MM.1S (cell line): ENCODE measurements around the gene TBC1D13.

ENCODE experiments used
- DNase-seq: peaks from one replicate; pipeline ENCODE4 v3.0.0-alpha.2; 2015
- H2AFZ ChIP-seq: fragments of 300-600 bp; sonication (generic); 2 replicates; pipeline ENCODE4 v1.6.0; 2016; ENCODE audit warnings: antibody characterized with exemption, low read length
- H3F3A ChIP-seq: fragments of 300-600 bp; sonication (generic); 2 replicates; pipeline ENCODE4 v1.6.1; 2016; ENCODE audit warnings: mild to moderate bottlenecking, antibody characterized with exemption, low read length, moderate library complexity, mixed read lengths; ENCODE audit not compliant: insufficient read depth
- H3K27ac ChIP-seq: fragments of 300-600 bp; sonication (generic); 2 replicates; pipeline ENCODE4 v1.5.1; 2016; ENCODE audit warnings: mild to moderate bottlenecking, low read length
- H3K27me3 ChIP-seq: fragments of 300-600 bp; sonication (generic); replicated peaks from 2 replicates; pipeline ENCODE4 v1.6.0; 2016; ENCODE audit warnings: low read length; ENCODE audit not compliant: insufficient read depth
- H3K36me3 ChIP-seq: fragments of 300-600 bp; sonication (generic); replicated peaks from 2 replicates; pipeline ENCODE4 v1.6.1; 2016; ENCODE audit warnings: mild to moderate bottlenecking, low read length, mixed read lengths; ENCODE audit not compliant: insufficient read depth
- H3K4me1 ChIP-seq: fragments of 300-600 bp; sonication (generic); 2 replicates; pipeline ENCODE4 v1.6.1; 2016; ENCODE audit warnings: low read length, mixed read lengths
- H3K4me2 ChIP-seq: fragments of 300-600 bp; sonication (generic); 2 replicates; pipeline ENCODE4 v1.6.0; 2016; ENCODE audit warnings: low read depth, low read length
- H3K4me3 ChIP-seq: fragments of 300-600 bp; sonication (generic); 2 replicates; pipeline ENCODE4 v1.5.1; 2016; ENCODE audit warnings: low read length, mixed read lengths
- H3K79me2 ChIP-seq: fragments of 300-600 bp; sonication (generic); 2 replicates; pipeline ENCODE4 v1.6.1; 2016; ENCODE audit warnings: mixed run types, low read length, mixed read lengths
- H3K9ac ChIP-seq: fragments of 300-600 bp; sonication (generic); 2 replicates; pipeline ENCODE4 v1.6.1; 2016; ENCODE audit warnings: low read length, mixed read lengths
- H3K9me2 ChIP-seq: fragments of 300-600 bp; sonication (generic); replicated peaks from 2 replicates; pipeline ENCODE4 v1.6.1; 2016; ENCODE audit warnings: mild to moderate bottlenecking, low read length, mixed read lengths; ENCODE audit not compliant: insufficient read depth
- H3K9me3 ChIP-seq: fragments of 300-600 bp; sonication (generic); replicated peaks from 2 replicates; pipeline ENCODE4 v1.6.1; 2016; ENCODE audit warnings: mild to moderate bottlenecking, low read length, mixed read lengths; ENCODE audit not compliant: insufficient read depth
- H4K20me1 ChIP-seq: fragments of 300-600 bp; sonication (generic); 2 replicates; pipeline ENCODE4 v1.6.1; 2016; ENCODE audit warnings: mild to moderate bottlenecking, low read length, moderate library complexity, mixed read lengths; ENCODE audit not compliant: insufficient read depth
- EZH2 ChIP-seq: fragments of 300-600 bp; sonication (generic); optimal IDR thresholded peaks from 2 replicates; pipeline ENCODE3; 2017; ENCODE audit warnings: low read depth, mild to moderate bottlenecking, antibody characterized with exemption, low read length, mixed read lengths
- EZH2phosphoT487 ChIP-seq: fragments of 300-600 bp; sonication (generic); IDR thresholded peaks from 2 replicates; pipeline ENCODE4 v1.6.1; 2018; ENCODE audit warnings: antibody characterized with exemption, low read length
- TF ChIP-seq, protein P1 (sequence below): fragments of 300-600 bp; sonication (generic); IDR thresholded peaks from 2 replicates; pipeline ENCODE4 v1.5.1; 2016; ENCODE audit warnings: antibody characterized with exemption, low read length, mixed read lengths

Gene TBC1D13

DNA sequence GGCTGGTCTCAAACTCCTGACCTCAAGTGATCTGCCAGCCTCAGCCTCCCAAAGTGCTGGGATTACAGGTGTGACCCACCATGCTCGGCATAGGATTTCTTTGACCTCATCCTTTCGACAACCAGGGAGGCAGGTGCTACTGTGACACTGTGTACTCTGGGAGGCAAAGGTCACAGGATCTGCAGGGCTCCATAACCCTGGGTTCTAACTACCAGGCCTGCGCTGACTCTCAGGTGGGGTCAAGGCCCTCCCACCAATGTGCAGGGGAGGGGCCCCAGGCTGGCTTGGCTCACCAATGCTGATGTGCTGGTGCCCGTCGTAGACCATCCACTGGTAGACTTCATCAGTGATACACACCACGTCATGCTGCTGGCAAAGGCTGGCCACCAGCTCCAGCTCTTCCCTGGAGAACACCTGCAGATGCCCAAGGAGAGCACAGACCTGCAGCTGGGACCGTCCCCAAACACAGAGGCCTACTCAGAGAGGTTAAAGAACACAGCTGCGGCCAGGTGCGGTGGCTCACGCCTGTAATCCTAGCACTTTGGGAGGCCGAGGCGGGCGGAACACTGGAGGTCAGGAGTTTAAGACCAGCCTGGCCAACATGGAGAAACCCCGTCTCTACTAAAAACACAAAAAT lies 49.6 kb downstream of the TBC1D13 start:
- H4K20me1 ChIP-seq, result no peaks in the 10 kb centered on the region
- no peaks in the 10 kb centered on the region for H3K79me2 ChIP-seq
- TF ChIP-seq, protein P1, sequence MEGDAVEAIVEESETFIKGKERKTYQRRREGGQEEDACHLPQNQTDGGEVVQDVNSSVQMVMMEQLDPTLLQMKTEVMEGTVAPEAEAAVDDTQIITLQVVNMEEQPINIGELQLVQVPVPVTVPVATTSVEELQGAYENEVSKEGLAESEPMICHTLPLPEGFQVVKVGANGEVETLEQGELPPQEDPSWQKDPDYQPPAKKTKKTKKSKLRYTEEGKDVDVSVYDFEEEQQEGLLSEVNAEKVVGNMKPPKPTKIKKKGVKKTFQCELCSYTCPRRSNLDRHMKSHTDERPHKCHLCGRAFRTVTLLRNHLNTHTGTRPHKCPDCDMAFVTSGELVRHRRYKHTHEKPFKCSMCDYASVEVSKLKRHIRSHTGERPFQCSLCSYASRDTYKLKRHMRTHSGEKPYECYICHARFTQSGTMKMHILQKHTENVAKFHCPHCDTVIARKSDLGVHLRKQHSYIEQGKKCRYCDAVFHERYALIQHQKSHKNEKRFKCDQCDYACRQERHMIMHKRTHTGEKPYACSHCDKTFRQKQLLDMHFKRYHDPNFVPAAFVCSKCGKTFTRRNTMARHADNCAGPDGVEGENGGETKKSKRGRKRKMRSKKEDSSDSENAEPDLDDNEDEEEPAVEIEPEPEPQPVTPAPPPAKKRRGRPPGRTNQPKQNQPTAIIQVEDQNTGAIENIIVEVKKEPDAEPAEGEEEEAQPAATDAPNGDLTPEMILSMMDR, result no peak
- TF ChIP-seq EZH2 (no peak), EZH2phosphoT487 (no peak)
- H3K27me3 ChIP-seq, result no peaks in the 10 kb centered on the region
- no peaks in the 10 kb centered on the region for H3K9me2 ChIP-seq
- no peaks in the 10 kb centered on the region for H3K9me3 ChIP-seq
- H2AFZ ChIP-seq, result no peak overlapping the region
- no peaks in the 10 kb centered on the region for H3K4me1 ChIP-seq
- H3K36me3 ChIP-seq, result no peaks in the 10 kb centered on the region
- no peak overlapping the region for H3K27ac ChIP-seq
- no peak overlapping the region for H3K4me3 ChIP-seq
- no peak for DNase-seq
- H3K9ac ChIP-seq, result no peak overlapping the region
- no peaks in the 10 kb centered on the region for H3F3A ChIP-seq
- no peak overlapping the region for H3K4me2 ChIP-seq

GRCh38 chr9:128838338-128838737 lies 51.3 kb downstream of the TBC1D13 start:
- Histone ChIP-seq H2AFZ (no peak overlapping the region), H3K9ac (no peak overlapping the region), H3K79me2 (no peaks in the 10 kb centered on the region), H3K4me1 (no peaks in the 10 kb centered on the region), H3K27ac (no peak overlapping the region), H3K9me3 (no peaks in the 10 kb centered on the region), H4K20me1 (no peaks in the 10 kb centered on the region), H3K27me3 (no peaks in the 10 kb centered on the region), H3K9me2 (no peaks in the 10 kb centered on the region), H3K4me2 (no peak overlapping the region), H3F3A (no peaks in the 10 kb centered on the region), H3K36me3 (no peaks in the 10 kb centered on the region), H3K4me3 (no peak overlapping the region)
- DNase-seq, result no peak
- no peak for TF ChIP-seq EZH2
- TF ChIP-seq, protein P1, result no peak
- no peak for TF ChIP-seq EZH2phosphoT487

- no peaks in the 10 kb centered on the region for H3F3A ChIP-seq
- H3K9me3 ChIP-seq, result no peaks in the 10 kb centered on the region
- H3K27ac ChIP-seq, result no peak overlapping the region
- no peaks in the 10 kb centered on the region for H3K9me2 ChIP-seq
- DNase-seq, result no peak
- H3K4me2 ChIP-seq, result no peak overlapping the region
- H3K79me2 ChIP-seq, result no peaks in the 10 kb centered on the region
- H3K4me3 ChIP-seq, result no peak overlapping the region
- no peaks in the 10 kb centered on the region for H3K27me3 ChIP-seq
- no peak overlapping the region for H2AFZ ChIP-seq
- H4K20me1 ChIP-seq, result no peaks in the 10 kb centered on the region
- H3K4me1 ChIP-seq, result no peaks in the 10 kb centered on the region
- H3K9ac ChIP-seq, result no peak overlapping the region
- TF ChIP-seq EZH2phosphoT487 (no peak), EZH2 (no peak)
- TF ChIP-seq, protein P1, result no peak
- no peaks in the 10 kb centered on the region for H3K36me3 ChIP-seq
Measured at GRCh38 chr9:128840524-128840923, 53.5 kb downstream of the TBC1D13 start.
